ENCODE measurements around the gene DNAH5. TPM values are rescaled to one million over a fixed set of nuclear protein-coding genes. Genes with fewer than 3 reads are reported as not detected.

The DNAH5 gene
- total and polyA plus RNA-seq, 10 donors, result 0.02 to 1.5 (median 0.21) TPM

- H3K27ac ChIP-seq, result no peak overlapping the region
- no peak overlapping the region for H3K4me3 ChIP-seq
- intact Hi-C loops (cut with DNase I; ENCODE audit: low total_unique reads), result no loop called here
- peaks cover 0 to 4% (median 0%) of the 10 kb centered on the region in 8 donors for H3K9me3 ChIP-seq
- H3K36me3 ChIP-seq, result no peaks in the 10 kb centered on the region
- peaks cover 0 to 4% (median 0%) of the 10 kb centered on the region in 7 donors for H3K27me3 ChIP-seq (replicated peaks in 1 of 7)
- 80 to 90% (median 87%) methylated on average over 6 of the region's 6 CpGs for WGBS, 5 donors
- DNase-seq, result no peak
- TF ChIP-seq POLR2AphosphoS5 (IDR thresholded peaks at IDR 0.05) (no peak), CTCF (IDR thresholded peaks at IDR 0.05 in 8 of 11, conservative IDR thresholded peaks at IDR 0.05 in 3 of 11) (no peak), POLR2A (IDR thresholded peaks at IDR 0.05) (no peak)
- no peaks in the 10 kb centered on the region for H3K4me1 ChIP-seq
Observed at GRCh38 chr5:13973724-13974123, 29.2 kb upstream of the DNAH5 start.

- intact Hi-C loops (cut with DNase I; ENCODE audit: low total_unique reads), result no loop called here
- Histone ChIP-seq H3K4me3 (no peak overlapping the region), H3K27ac (no peak overlapping the region), H3K27me3 (replicated peaks in 1 of 7) (peaks cover 0 to 4% (median 0%) of the 10 kb centered on the region in 7 donors), H3K9me3 (peaks cover 0 to 9% (median 0%) of the 10 kb centered on the region in 8 donors), H3K36me3 (no peaks in the 10 kb centered on the region), H3K4me1 (no peaks in the 10 kb centered on the region)
- DNase-seq, result no peak
- no peak for TF ChIP-seq POLR2AphosphoS5 (IDR thresholded peaks at IDR 0.05)
- no peak for TF ChIP-seq POLR2A (IDR thresholded peaks at IDR 0.05)
- TF ChIP-seq CTCF (IDR thresholded peaks at IDR 0.05 in 8 of 11, conservative IDR thresholded peaks at IDR 0.05 in 3 of 11), result no peak
- 76 to 85% (median 81%) methylated on average over 6 to 7 of the region's 7 CpGs for WGBS, 5 donors
Observed at GRCh38 chr5:13972029-13972428, 27.5 kb upstream of the DNAH5 start.

- DNase-seq, result no peak
- Histone ChIP-seq H3K9me3 (no peaks in the 10 kb centered on the region), H3K36me3 (no peaks in the 10 kb centered on the region), H3K27ac (no peak overlapping the region), H3K27me3 (replicated peaks in 1 of 7) (peaks cover 0 to 7% (median 0%) of the 10 kb centered on the region in 7 donors), H3K4me3 (no peak overlapping the region), H3K4me1 (no peaks in the 10 kb centered on the region)
- intact Hi-C loops (cut with DNase I; ENCODE audit: low total_unique reads), result no loop called here
- no peak for TF ChIP-seq POLR2AphosphoS5 (IDR thresholded peaks at IDR 0.05)
- TF ChIP-seq CTCF (IDR thresholded peaks at IDR 0.05 in 8 of 11, conservative IDR thresholded peaks at IDR 0.05 in 3 of 11), result peak in 3 of 11 experiments; percentile 6 to 29 (median 23)
Observed at GRCh38 chr5:13957032-13957645, 12.7 kb upstream of the DNAH5 start.

- H3K4me1 ChIP-seq, result no peaks in the 10 kb centered on the region
- H3K4me3 ChIP-seq, result no peak overlapping the region
- H3K36me3 ChIP-seq, result no peaks in the 10 kb centered on the region
- no peaks in the 10 kb centered on the region for H3K9me3 ChIP-seq
- DNase-seq, result no peak
- peaks cover 0 to 7% (median 0%) of the 10 kb centered on the region in 7 donors for H3K27me3 ChIP-seq (replicated peaks in 1 of 7)
- TF ChIP-seq CTCF (IDR thresholded peaks at IDR 0.05 in 8 of 11, conservative IDR thresholded peaks at IDR 0.05 in 3 of 11) (no peak), POLR2A (IDR thresholded peaks at IDR 0.05) (no peak), POLR2AphosphoS5 (IDR thresholded peaks at IDR 0.05) (no peak)
- H3K27ac ChIP-seq, result no peak overlapping the region
- WGBS, 5 donors, result 66 to 85% (median 81%) methylated on average over 3 of the region's 3 CpGs
- intact Hi-C loops (cut with DNase I; ENCODE audit: low total_unique reads), result no loop called here
Observed at GRCh38 chr5:13956471-13956870, 12.0 kb upstream of the DNAH5 start.
